Right ventricle myocardium superior (tissue), 1 donor: ENCODE results near the gene DDR1. TPM values are rescaled to one million over a fixed set of nuclear protein-coding genes. Genes with fewer than 3 reads are reported as not detected.

Experiments
- microRNA-seq: library from miRNA; unstranded; fragments of <30 nt; microRNA quantifications from one replicate; pipeline ENCODE4 v1.2.0, GENCODE V29; 2020
- total RNA-seq: library from RNA; stranded (reverse); fragmentation: NEBNext Ultra II Directional; extraction: Animal tissue kit (Norgen Biotek cat#: 25700); gene quantifications from one replicate; pipeline ENCODE4 v1.2.1, GENCODE V29; 2021
- donor health status: DM: no; HTN: yes; CAD: no; lungs with severe emphysema.

DDR1 gene
- total RNA-seq, 1 donor from 2014 or later: 23.2 TPM

Small RNA genes lying within 50 kb of the gene (microRNA-seq; reads per million reads assigned to microRNA genes)
- not detected for gene MIR4640

Other genes with a start within 250 kb of the DDR1 start
- gene C6orf136, start 237.4 kb upstream of the DDR1 start, total RNA-seq: 58.3 TPM
- 20.5 TPM for gene DHX16, start 211.5 kb upstream of the DDR1 start, total RNA-seq
- gene PPP1R18, start 197.9 kb upstream of the DDR1 start, total RNA-seq: 13.4 TPM
- 3.2 TPM for gene NRM, start 193.5 kb upstream of the DDR1 start, total RNA-seq
- gene MDC1, start 167.2 kb upstream of the DDR1 start, total RNA-seq: 16.4 TPM
- 179 TPM for gene TUBB, start 164.2 kb upstream of the DDR1 start, total RNA-seq
- gene FLOT1, start 141.8 kb upstream of the DDR1 start, total RNA-seq: 207 TPM
- 11.4 TPM for gene IER3, start 140.0 kb upstream of the DDR1 start, total RNA-seq
- gene GTF2H4, start 23.7 kb downstream of the DDR1 start, total RNA-seq: 23.6 TPM
- gene VARS2, start 29.7 kb downstream of the DDR1 start, total RNA-seq: 17.2 TPM
- gene SFTA2, start 47.7 kb downstream of the DDR1 start, total RNA-seq: not detected
- not detected for gene MUCL3, start 56.5 kb downstream of the DDR1 start, total RNA-seq
- not detected for gene MUC21, start 99.2 kb downstream of the DDR1 start, total RNA-seq
- gene MUC22, start 126.0 kb downstream of the DDR1 start, total RNA-seq: 0.19 TPM
- not detected for gene C6orf15, start 228.1 kb downstream of the DDR1 start, total RNA-seq
- gene PSORS1C1, start 230.3 kb downstream of the DDR1 start, total RNA-seq: 1.2 TPM
- gene CDSN, start 235.9 kb downstream of the DDR1 start, total RNA-seq: not detected